ENCODE results near the gene SLC12A7.

GRCh38 chr5:1053391-1054017 is 58.4 kb downstream of the SLC12A7 start:
- no peak for TF ChIP-seq CTCF (conservative IDR thresholded peaks at IDR 0.05 in 1 of 2, IDR thresholded peaks at IDR 0.05 in 1 of 2; ENCODE audit: low read depth in 1 of 2, low read length in 2 of 2)
- no peak for TF ChIP-seq EZH2 (IDR thresholded peaks at IDR 0.05; ENCODE audit: low read length, missing control alignments)
